SK-N-SH (cell line): ENCODE measurements around the gene ARHGAP10. TPM values are rescaled to one million over a fixed set of nuclear protein-coding genes. Genes with fewer than 3 reads are reported as not detected.

Experiments
- CTCF ChIA-PET: fragments of 300-600, 350-600 bp; formaldehyde crosslinking; extraction: SDS; loops from one replicate; lab custom pipeline; 2021; lab: Yijun Ruan, JAX
- POLR2A ChIA-PET: fragments of 350-600 bp; sonication (Branson Sonifier 250); formaldehyde crosslinking; extraction: SDS; loops from one replicate; lab custom pipeline; 2020; ENCODE audit warnings: antibody characterized with exemption, inconsistent platforms; lab: Yijun Ruan, JAX
- DNase-seq: peaks from one replicate; pipeline ENCODE4 v3.0.0; 2012
- H2AFZ ChIP-seq: fragments of 200-600 bp; sonication (generic); 2 replicates; pipeline ENCODE4 v1.8.1; 2016; ENCODE audit warnings: antibody characterized with exemption, mild to moderate bottlenecking, low read depth
- H3F3A ChIP-seq: fragments of 200-600 bp; sonication (generic); replicated peaks from 2 replicates; pipeline ENCODE3; 2016; ENCODE audit warnings: antibody characterized with exemption, mild to moderate bottlenecking; ENCODE audit not compliant: insufficient read depth
- H3K27ac ChIP-seq, 2 experiments: fragments of 200-500 bp in 1 of 2; fragments of 200-600 bp in 1 of 2; sonication (Bioruptor generic) in 1 of 2; sonication (generic), shearing (Covaris generic) in 1 of 2; 2 replicates each; pipeline versions ENCODE4 v1.5.1 to v1.6.1; 2014 to 2016; ENCODE audit warnings: low read depth in 2 of 2, inconsistent platforms in 1 of 2, low read length in 1 of 2, mild to moderate bottlenecking in 1 of 2, mixed read lengths in 1 of 2
- H3K27me3 ChIP-seq: fragments of 200-600 bp; sonication (generic), shearing (Covaris generic); 2 replicates; pipeline ENCODE4 v1.6.1; 2016; ENCODE audit warnings: mixed run types; ENCODE audit not compliant: insufficient read depth
- H3K36me3 ChIP-seq, 2 experiments: fragments of 200-500 bp in 1 of 2; fragments of 200-600 bp in 1 of 2; sonication (Bioruptor generic) in 1 of 2; sonication (generic) in 1 of 2; replicated peaks in 1 of 2; 2 replicates each; pipeline versions ENCODE3 to v1.5.1; 2014 to 2016; ENCODE audit warnings: low read length in 1 of 2, mild to moderate bottlenecking in 1 of 2; ENCODE audit not compliant: insufficient read depth in 2 of 2, control insufficient read depth in 1 of 2
- H3K4me1 ChIP-seq, 2 experiments: fragments of 200-500 bp in 1 of 2; fragments of 200-600 bp in 1 of 2; sonication (Bioruptor generic) in 1 of 2; sonication (generic), shearing (Covaris generic) in 1 of 2; 2 replicates each; pipeline versions ENCODE4 v1.5.1 to v1.6.1; 2014 to 2016; ENCODE audit warnings: low read depth in 1 of 2, low read length in 1 of 2, mixed run types in 1 of 2; ENCODE audit not compliant: insufficient read depth in 2 of 2, control insufficient read depth in 1 of 2
- H3K4me2 ChIP-seq: fragments of 200-600 bp; sonication (generic), shearing (Covaris generic); 2 replicates; pipeline ENCODE4 v1.6.1; 2017; ENCODE audit warnings: mixed run types
- H3K4me3 ChIP-seq, 2 experiments: fragments of 200-500 bp in 1 of 2; fragments of 200-600 bp in 1 of 2; sonication (Bioruptor generic) in 1 of 2; sonication (generic), shearing (Covaris generic) in 1 of 2; 2 replicates each; pipeline versions ENCODE4 v1.5.1 to v1.8.1; 2014 to 2016; ENCODE audit warnings: low read depth in 2 of 2, inconsistent platforms in 1 of 2, low read length in 1 of 2, mild to moderate bottlenecking in 1 of 2, mixed read lengths in 1 of 2, moderate library complexity in 1 of 2
- H3K79me2 ChIP-seq: fragments of 200-600 bp; sonication (generic); 2 replicates; pipeline ENCODE4 v1.8.1; 2017; ENCODE audit warnings: mild to moderate bottlenecking; ENCODE audit not compliant: insufficient read depth
- H3K9ac ChIP-seq: fragments of 200-600 bp; sonication (generic); 2 replicates; pipeline ENCODE4 v1.6.1; 2017; ENCODE audit warnings: mixed run types
- H3K9me2 ChIP-seq: fragments of 200-600 bp; sonication (generic); 2 replicates; pipeline ENCODE4 v1.6.1; 2017; ENCODE audit warnings: mixed run types
- H3K9me3 ChIP-seq: fragments of 200-600 bp; sonication (generic); 2 replicates; pipeline ENCODE4 v1.6.1; 2017; ENCODE audit warnings: mixed run types, mild to moderate bottlenecking, moderate library complexity
- H4K20me1 ChIP-seq: fragments of 200-600 bp; sonication (generic); 2 replicates; pipeline ENCODE4 v1.6.1; 2017; ENCODE audit warnings: mild to moderate bottlenecking, mixed run types; ENCODE audit not compliant: insufficient read depth
- CHD2 ChIP-seq: fragments of 150-350 bp; IDR thresholded peaks from 2 replicates; pipeline ENCODE4 v1.6.1; 2018; ENCODE audit warnings: low read length; ENCODE audit not compliant: partially characterized antibody
- EP300 ChIP-seq, 2 experiments: IDR thresholded peaks; 2 replicates each; pipeline versions ENCODE4 v1.4.0 to v1.6.1; 2012; ENCODE audit warnings: borderline replicate concordance in 1 of 2, low read depth in 1 of 2, low read length in 1 of 2
- FOSL2 ChIP-seq: IDR thresholded peaks from 2 replicates; pipeline ENCODE4 v1.4.0; 2012; ENCODE audit warnings: low read depth, mild to moderate bottlenecking, moderate library complexity, borderline replicate concordance
- FOXJ3 ChIP-seq: sonication (generic); formaldehyde crosslinking; IDR thresholded peaks from 2 replicates; pipeline ENCODE4 v1.5.1; 2020; ENCODE audit warnings: mild to moderate bottlenecking, missing genetic modification reagents
- GABPA ChIP-seq: IDR thresholded peaks from 2 replicates; pipeline ENCODE4 v1.4.0; 2012; ENCODE audit warnings: low read depth, mild to moderate bottlenecking
- GATA2 ChIP-seq: sonication (generic); formaldehyde crosslinking; IDR thresholded peaks from 2 replicates; pipeline ENCODE4 v1.5.0; 2020; ENCODE audit warnings: mild to moderate bottlenecking, missing genetic modification reagents
- MXI1 ChIP-seq: IDR thresholded peaks from 2 replicates; pipeline ENCODE4 v1.6.1; 2012; ENCODE audit warnings: mild to moderate bottlenecking, low read depth, low read length, improper control_type of control experiment
- RAD21 ChIP-seq: IDR thresholded peaks from 2 replicates; pipeline ENCODE4 v1.6.1; 2012; ENCODE audit warnings: mild to moderate bottlenecking, low read length
- RCOR1 ChIP-seq: fragments of 150-350 bp; IDR thresholded peaks from 2 replicates; pipeline ENCODE4 v1.6.1; 2017; ENCODE audit warnings: antibody characterized with exemption, low read length
- RFX5 ChIP-seq: IDR thresholded peaks from 2 replicates; pipeline ENCODE4 v1.6.1; 2012; ENCODE audit warnings: mild to moderate bottlenecking, improper control_type of control experiment, low read length
- RXRA ChIP-seq: IDR thresholded peaks from 2 replicates; pipeline ENCODE4 v1.4.0; 2012; ENCODE audit warnings: low read depth, mild to moderate bottlenecking, borderline replicate concordance
- SMC3 ChIP-seq: IDR thresholded peaks from 2 replicates; pipeline ENCODE4 v1.6.1; 2012; ENCODE audit warnings: low read depth, low read length, improper control_type of control experiment
- TEAD4 ChIP-seq: IDR thresholded peaks from 2 replicates; pipeline ENCODE4 v1.4.0; 2012; ENCODE audit warnings: mild to moderate bottlenecking, borderline replicate concordance; ENCODE audit not compliant: insufficient read depth
- WGBS: methylation state at CpG from one replicate; pipeline ENCODE4 v1.1.6; 2017; ENCODE audit warnings: low lambda C conversion rate; 5-methylcytosine and 5-hydroxymethylcytosine counted together
- polyA plus RNA-seq, 3 experiments: library from polyadenylated mRNA; depleted of rRNA; stranded (reverse); fragments of >200 nt; gene quantifications; 2 replicates each; pipeline ENCODE4 v1.2.3, GENCODE V29; 2012
- TF ChIP-seq, protein P1 (sequence below): fragments of 150-350 bp; IDR thresholded peaks from 2 replicates; pipeline ENCODE4 v1.6.1; 2016; ENCODE audit warnings: mild to moderate bottlenecking, low read depth, low read length
- TF ChIP-seq, protein P2 (sequence below): fragments of 150-350 bp; IDR thresholded peaks from 2 replicates; pipeline ENCODE4 v1.6.1; 2017; ENCODE audit warnings: antibody characterized with exemption, low read length, low read depth, borderline replicate concordance
- TF ChIP-seq, protein P3 (sequence below): IDR thresholded peaks from 2 replicates; pipeline ENCODE4 v1.4.0; 2012; ENCODE audit warnings: low read depth
- TF ChIP-seq, protein P4 (sequence below): IDR thresholded peaks from 2 replicates; pipeline ENCODE4; 2012

ARHGAP10 gene
- polyA plus RNA-seq, 1 of the 3 experiments (the other 2 are of a cell fraction) = 15.1 TPM

DNA sequence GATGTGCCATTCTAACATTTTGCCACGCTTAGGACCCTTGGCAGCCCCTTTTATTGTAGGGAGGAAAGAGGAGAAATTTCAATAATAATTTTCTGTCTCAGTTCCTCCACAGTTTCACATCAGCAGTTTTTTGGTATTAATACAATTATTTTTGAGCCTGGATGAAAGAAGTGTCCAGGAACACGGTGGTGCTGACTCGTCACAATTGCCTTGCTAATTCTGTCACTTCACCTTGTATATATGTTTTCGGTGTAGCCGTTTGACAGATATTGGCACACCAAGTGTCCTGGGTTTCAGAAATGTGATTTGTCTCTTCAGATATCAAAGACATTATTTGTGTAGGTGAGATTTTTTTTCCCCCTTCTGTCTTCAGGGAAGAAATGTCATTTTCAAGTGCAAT is 142.2 kb downstream of the ARHGAP10 start (continued):
- TF ChIP-seq TEAD4 (no peak), FOSL2 (no peak)
- TF ChIP-seq, protein P1, sequence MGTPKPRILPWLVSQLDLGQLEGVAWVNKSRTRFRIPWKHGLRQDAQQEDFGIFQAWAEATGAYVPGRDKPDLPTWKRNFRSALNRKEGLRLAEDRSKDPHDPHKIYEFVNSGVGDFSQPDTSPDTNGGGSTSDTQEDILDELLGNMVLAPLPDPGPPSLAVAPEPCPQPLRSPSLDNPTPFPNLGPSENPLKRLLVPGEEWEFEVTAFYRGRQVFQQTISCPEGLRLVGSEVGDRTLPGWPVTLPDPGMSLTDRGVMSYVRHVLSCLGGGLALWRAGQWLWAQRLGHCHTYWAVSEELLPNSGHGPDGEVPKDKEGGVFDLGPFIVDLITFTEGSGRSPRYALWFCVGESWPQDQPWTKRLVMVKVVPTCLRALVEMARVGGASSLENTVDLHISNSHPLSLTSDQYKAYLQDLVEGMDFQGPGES = no peak

GRCh38 chr4:147877308-147877771 is 145.5 kb downstream of the ARHGAP10 start:
- Histone ChIP-seq H3K9me3 (no peaks in the 10 kb centered on the region), H4K20me1 (no peaks in the 10 kb centered on the region), H3K27me3 (no peaks in the 10 kb centered on the region), H3K4me1 (peaks cover 0 to 17% of the 10 kb centered on the region in 2 experiments; a peak in 2 of 4 replicates)
- TF ChIP-seq RAD21 (peak; percentile 43), GATA2 (0 out of 2 replicates have a peak, but pooled peaks have one; percentile 23), RFX5 (no peak), EP300 (IDR thresholded peaks at IDR 0.05; ENCODE audit: borderline replicate concordance in 1 of 2, low read depth in 1 of 2, low read length in 1 of 2) (peak in 1 of 2 experiments; percentile 34; a peak in 1 of 4 replicates), CHD2 (peak; percentile 3), RCOR1 (no peak)
- TF ChIP-seq, protein P2, sequence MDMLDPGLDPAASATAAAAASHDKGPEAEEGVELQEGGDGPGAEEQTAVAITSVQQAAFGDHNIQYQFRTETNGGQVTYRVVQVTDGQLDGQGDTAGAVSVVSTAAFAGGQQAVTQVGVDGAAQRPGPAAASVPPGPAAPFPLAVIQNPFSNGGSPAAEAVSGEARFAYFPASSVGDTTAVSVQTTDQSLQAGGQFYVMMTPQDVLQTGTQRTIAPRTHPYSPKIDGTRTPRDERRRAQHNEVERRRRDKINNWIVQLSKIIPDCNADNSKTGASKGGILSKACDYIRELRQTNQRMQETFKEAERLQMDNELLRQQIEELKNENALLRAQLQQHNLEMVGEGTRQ = no peak
- TF ChIP-seq, protein P3, sequence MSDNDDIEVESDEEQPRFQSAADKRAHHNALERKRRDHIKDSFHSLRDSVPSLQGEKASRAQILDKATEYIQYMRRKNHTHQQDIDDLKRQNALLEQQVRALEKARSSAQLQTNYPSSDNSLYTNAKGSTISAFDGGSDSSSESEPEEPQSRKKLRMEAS = no peak
- TF ChIP-seq, all 33 proteins: peak for 4
- no peak overlapping the region for H2AFZ ChIP-seq
- ChIA-PET POLR2A (no interaction called here), CTCF (interaction anchor here (1.1 to 3.2 kb wide), 2 partner anchors 10 to 170 kb away, joined by 3 to 33 read pairs; no protein-coding TSS in a partner anchor)
- H3K27ac ChIP-seq = peak overlapping the region; percentile 9 to 88; a peak in 2 of 4 replicates
- peak; percentile 62 for DNase-seq
- H3F3A ChIP-seq = no peaks in the 10 kb centered on the region
- no peaks in the 10 kb centered on the region for H3K79me2 ChIP-seq
- no peak overlapping the region for H3K9ac ChIP-seq
- no peaks in the 10 kb centered on the region for H3K9me2 ChIP-seq
- no peak overlapping the region for H3K4me3 ChIP-seq
- H3K4me2 ChIP-seq = no peak overlapping the region
- H3K36me3 ChIP-seq = peaks cover 11 to 33% of the 10 kb centered on the region in 2 experiments

DNA sequence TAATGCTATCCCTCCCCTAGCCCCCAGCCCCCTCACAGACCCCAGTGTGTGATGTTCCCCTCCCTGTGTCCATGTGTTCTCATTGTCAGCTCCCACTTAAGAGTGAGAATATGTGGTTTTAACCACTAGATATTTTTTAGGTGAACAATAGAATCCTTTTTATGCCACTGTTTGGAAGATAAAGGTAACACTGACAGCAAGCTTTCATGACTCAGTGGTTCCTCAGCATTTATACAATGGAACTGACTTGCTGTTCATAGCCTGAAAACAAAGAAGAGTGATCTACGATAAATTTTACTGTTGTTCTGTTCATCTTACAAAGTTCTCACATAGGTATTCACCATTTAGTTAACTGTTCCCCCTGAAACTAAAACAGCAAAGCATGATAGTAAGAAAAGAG is 147.8 kb downstream of the ARHGAP10 start:
- peak overlapping the region in 1 of 2 experiments; percentile 30; a peak in 2 of 4 replicates for H3K27ac ChIP-seq
- H2AFZ ChIP-seq = no peak overlapping the region
- no peaks in the 10 kb centered on the region for H3F3A ChIP-seq
- POLR2A ChIA-PET = no interaction called here
- no peaks in the 10 kb centered on the region for H4K20me1 ChIP-seq
- peaks cover 0 to 17% of the 10 kb centered on the region in 2 experiments; a peak in 2 of 4 replicates for H3K4me1 ChIP-seq
- no peaks in the 10 kb centered on the region for H3K27me3 ChIP-seq
- no peaks in the 10 kb centered on the region for H3K9me2 ChIP-seq
- H3K9ac ChIP-seq = no peak overlapping the region
- CTCF ChIA-PET = interaction anchor here (1.6 kb wide), 1 partner anchor 13 kb away, joined by 16 read pairs; no protein-coding TSS in a partner anchor
- no peaks in the 10 kb centered on the region for H3K79me2 ChIP-seq
- H3K9me3 ChIP-seq = no peaks in the 10 kb centered on the region
- DNase-seq = no peak
- H3K4me3 ChIP-seq = no peak overlapping the region
- peaks cover 14 to 40% of the 10 kb centered on the region in 2 experiments for H3K36me3 ChIP-seq
- WGBS = 81% methylated on average over 1 of the region's 1 CpG
- H3K4me2 ChIP-seq = no peak overlapping the region
- TF ChIP-seq MXI1 (no peak), RXRA (no peak), FOXJ3 (CRISPR knock-in tag) (no peak), TEAD4 (no peak), SMC3 (no peak), EP300 (IDR thresholded peaks at IDR 0.05; ENCODE audit: borderline replicate concordance in 1 of 2, low read depth in 1 of 2, low read length in 1 of 2) (no peak), GABPA (no peak)
- TF ChIP-seq, protein P2 = no peak
- TF ChIP-seq, protein P4, sequence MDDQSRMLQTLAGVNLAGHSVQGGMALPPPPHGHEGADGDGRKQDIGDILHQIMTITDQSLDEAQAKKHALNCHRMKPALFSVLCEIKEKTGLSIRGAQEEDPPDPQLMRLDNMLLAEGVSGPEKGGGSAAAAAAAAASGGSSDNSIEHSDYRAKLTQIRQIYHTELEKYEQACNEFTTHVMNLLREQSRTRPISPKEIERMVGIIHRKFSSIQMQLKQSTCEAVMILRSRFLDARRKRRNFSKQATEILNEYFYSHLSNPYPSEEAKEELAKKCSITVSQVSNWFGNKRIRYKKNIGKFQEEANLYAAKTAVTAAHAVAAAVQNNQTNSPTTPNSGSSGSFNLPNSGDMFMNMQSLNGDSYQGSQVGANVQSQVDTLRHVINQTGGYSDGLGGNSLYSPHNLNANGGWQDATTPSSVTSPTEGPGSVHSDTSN = no peak
- TF ChIP-seq, protein P3 = no peak
